ENCODE measurements around the gene NCOA7. TPM values are rescaled to one million over a fixed set of nuclear protein-coding genes. Genes with fewer than 3 reads are reported as not detected.

The NCOA7 gene
- total and polyA plus RNA-seq, 2 of the 8 experiments (the other 6 are each of a cell fraction or from before 2014, with no cell fraction given), result 2.6 to 10.7 TPM

- Histone ChIP-seq H3K4me1 (replicated peaks in 1 of 4; ENCODE audit: control insufficient read depth in 3 of 4, insufficient read depth in 4 of 4, low read length in 3 of 4) (no peaks in the 10 kb centered on the region), H4K20me1 (replicated peaks in 1 of 2; ENCODE audit: control insufficient read depth in 1 of 2, insufficient read depth in 2 of 2, low read length in 2 of 2) (no peaks in the 10 kb centered on the region), H3K27me3 (replicated peaks in 1 of 4; ENCODE audit: control insufficient read depth in 3 of 4, extremely low read depth in 1 of 4, insufficient read depth in 3 of 4, low read length in 3 of 4) (no peaks in the 10 kb centered on the region), H4K5ac (ENCODE audit: insufficient read length, low read depth, low read length) (no peak overlapping the region), H4K91ac (replicated peaks; ENCODE audit: insufficient read length, low read length) (no peak overlapping the region), H2BK12ac (ENCODE audit: low read depth, low read length) (no peak overlapping the region), H3K9ac (replicated peaks in 1 of 4; ENCODE audit: extremely low read depth in 1 of 4, low read depth in 3 of 4, low read length in 3 of 4) (no peak overlapping the region), H3K23me2 (ENCODE audit: low read depth, low read length) (no peaks in the 10 kb centered on the region), H3K79me2 (ENCODE audit: control insufficient read depth in 1 of 2, insufficient read depth in 2 of 2, low read length in 2 of 2) (no peaks in the 10 kb centered on the region), H3K79me1 (ENCODE audit: low read depth, low read length) (peaks cover 3% of the 10 kb centered on the region; the same call in 1 of the 2 replicates), H2BK20ac (ENCODE audit: low read length) (no peak overlapping the region), H2BK15ac (ENCODE audit: low read length) (no peak overlapping the region), H3K9me3 (ENCODE audit: insufficient read depth in 2 of 2, low read depth in 1 of 2, low read length in 1 of 2) (no peaks in the 10 kb centered on the region), H2BK120ac (replicated peaks; ENCODE audit: low read depth, low read length) (no peak overlapping the region), H3K56ac (replicated peaks; ENCODE audit: insufficient read length, low read depth, low read length) (no peak overlapping the region), H3K14ac (ENCODE audit: insufficient read length) (no peak overlapping the region), H2AK5ac (ENCODE audit: low read depth, low read length) (no peak overlapping the region), H3K4ac (replicated peaks; ENCODE audit: insufficient read length, low read depth, low read length) (no peak overlapping the region), H3K18ac (ENCODE audit: extremely low read depth, low read length) (no peak overlapping the region), H3K27ac (ENCODE audit: low read depth, low read length) (no peak overlapping the region), H2AFZ (ENCODE audit: low read length) (no peak overlapping the region), H3K36me3 (ENCODE audit: control insufficient read depth in 2 of 4, insufficient read depth in 4 of 4, low read length in 3 of 4) (no peaks in the 10 kb centered on the region), H3K23ac (ENCODE audit: insufficient read length) (no peak overlapping the region), H2BK5ac (ENCODE audit: low read depth, low read length) (no peak overlapping the region), H3K4me2 (ENCODE audit: insufficient read depth in 1 of 2, low read depth in 2 of 2, low read length in 2 of 2) (no peak overlapping the region), H3K4me3 (ENCODE audit: extremely low read depth in 1 of 4, insufficient read depth in 2 of 4, low read depth in 3 of 4, low read length in 4 of 4) (no peak overlapping the region), H4K8ac (ENCODE audit: extremely low read depth, insufficient read depth, low read length) (no peak overlapping the region)
- CTCF ChIA-PET (ENCODE audit: partially characterized antibody), result interaction anchor here (0.6 to 3.0 kb wide), 7 partner anchors 22 to 145 kb away, joined by 3 to 13 read pairs (median 4); partner anchors contain the start of gene NCOA7
- no peak for FAIRE-seq
- 93% methylated on average over 10 of the region's 10 CpGs; no CpG with 5 or more reads in 1 of the 2 experiments for WGBS, 2 experiments (ENCODE audit: extremely low coverage in 1 of 2, insufficient coverage in 1 of 2, insufficient read length in 1 of 2, insufficient replicate concordance in 2 of 2, low coverage in 1 of 2, low lambda C conversion rate in 2 of 2, missing lambda C conversion rate in 1 of 2)
- no peak for DNase-seq (ENCODE audit: low read depth in 1 of 2, low spot score in 2 of 2)
- POLR2A ChIA-PET (ENCODE audit: partially characterized antibody), result no interaction called here
- TF ChIP-seq CHD2 (IDR thresholded peaks at IDR 0.05; ENCODE audit: low read length) (no peak), TCF12 (IDR thresholded peaks at IDR 0.05; ENCODE audit: low read depth, low read length) (no peak), SAP30 (IDR thresholded peaks at IDR 0.05; ENCODE audit: insufficient read depth, insufficient replicate concordance, low read length) (no peak), BCL11A (IDR thresholded peaks at IDR 0.05; ENCODE audit: low read depth in 2 of 2, low read length in 2 of 2) (no peak), KDM5A (IDR thresholded peaks at IDR 0.05; ENCODE audit: low read length) (no peak), MAFK (IDR thresholded peaks at IDR 0.05; ENCODE audit: low read depth, low read length) (no peak), RBBP5 (IDR thresholded peaks at IDR 0.05; ENCODE audit: borderline replicate concordance, low read depth, low read length) (no peak), SRF (IDR thresholded peaks at IDR 0.05; ENCODE audit: low read depth, low read length) (no peak), TEAD4 (IDR thresholded peaks at IDR 0.05; ENCODE audit: low read depth, low read length) (no peak), USF2 (IDR thresholded peaks at IDR 0.05; ENCODE audit: low read length) (no peak), CBX5 (IDR thresholded peaks at IDR 0.05; ENCODE audit: low read depth, low read length) (no peak), GTF2F1 (IDR thresholded peaks at IDR 0.05; ENCODE audit: borderline replicate concordance, low read depth, low read length) (no peak)
Observed at GRCh38 chr6:125812394-125813292, 21.9 kb downstream of the NCOA7 start.
